Stomach (tissue), 4 donors: ENCODE results near the gene LY6G5C.

Source experiments
- CTCF ChIP-seq, 7 experiments: fragments of 450-650 bp in 4 of 7; fragments of 200-600 bp in 3 of 7; sonication (generic) in 3 of 7; IDR thresholded peaks; one replicate each; pipeline ENCODE4 v1.5.1; 2016 to 2019; ENCODE audit warnings: antibody characterized with exemption in 7 of 7, control low read depth in 2 of 7, mild to moderate bottlenecking in 1 of 7
- EP300 ChIP-seq: sonication (generic); formaldehyde crosslinking; IDR thresholded peaks from one replicate; pipeline ENCODE4 v1.6.1; 2017; ENCODE audit warnings: antibody characterized with exemption
- POLR2A ChIP-seq, 4 donors: fragments of 450-650 bp; IDR thresholded peaks; one replicate each; pipeline ENCODE4 v1.6.1; 2016; ENCODE audit warnings: antibody characterized with exemption in 4 of 4, control low read depth in 2 of 4, mild to moderate bottlenecking in 1 of 4, moderate library complexity in 1 of 4
- POLR2AphosphoS5 ChIP-seq, 3 donors: sonication (generic); formaldehyde crosslinking; IDR thresholded peaks; one replicate each; pipeline ENCODE4 v1.6.1; 2016; ENCODE audit warnings: antibody characterized with exemption in 3 of 3

- TF ChIP-seq POLR2A (IDR thresholded peaks at IDR 0.05) (peak in 1 of 4 donors; percentile 37), CTCF (IDR thresholded peaks at IDR 0.05) (peak in 1 of 7 experiments; percentile 3), POLR2AphosphoS5 (IDR thresholded peaks at IDR 0.05) (peak in 2 of 3 donors; percentile 78 to 80), EP300 (no peak)
These were observed 27.7 kb downstream of the LY6G5C start for GRCh38 chr6:31652925-31653724.
